ENCODE results near the gene ZNF814. TPM values are rescaled to one million over a fixed set of nuclear protein-coding genes. Genes with fewer than 3 reads are reported as not detected.

The ZNF814 gene
- total RNA-seq, 1 experiment from 2014 or later: 8.6 TPM

- Histone ChIP-seq H3K79me2 (ENCODE audit: low read depth) (peaks cover 48% of the 10 kb centered on the region), H4K20me1 (ENCODE audit: insufficient read depth) (no peaks in the 10 kb centered on the region; the same call in 1 of the 2 replicates), H3K4me1 (replicated peaks; ENCODE audit: insufficient read depth) (peaks cover 30% of the 10 kb centered on the region), H3K27ac (peak overlapping the region; percentile 56; the same call in 1 of the 2 replicates), H3K4me2 (peak overlapping the region; percentile 94), H3K9me2 (ENCODE audit: insufficient read depth) (no peaks in the 10 kb centered on the region), H2AFZ (peak overlapping the region; percentile 48), H3F3A (ENCODE audit: insufficient read depth, low read depth) (peaks cover 4% of the 10 kb centered on the region; the same call in 1 of the 2 replicates), H3K9me3 (ENCODE audit: insufficient read depth, low read depth) (no peaks in the 10 kb centered on the region), H3K4me3 (peak overlapping the region; percentile 82; the same call in 1 of the 2 replicates), H3K36me3 (ENCODE audit: low read depth) (peaks cover 15% of the 10 kb centered on the region), H3K27me3 (ENCODE audit: insufficient read depth, low read depth) (no peaks in the 10 kb centered on the region)
- ChIA-PET CTCF (no interaction called here), POLR2A (ENCODE audit: unreplicated experiment) (no interaction called here)
- TSS peak; percentile 9 for BruUV-seq (replicated peaks)
- intact Hi-C loops (cut with micrococcal nuclease; ENCODE audit: unreplicated experiment): loop anchor here (5.0 kb wide), 1 partner anchor 136 kb away; the partner anchor contains the start of gene ZNF551
- TF ChIP-seq, protein P1, sequence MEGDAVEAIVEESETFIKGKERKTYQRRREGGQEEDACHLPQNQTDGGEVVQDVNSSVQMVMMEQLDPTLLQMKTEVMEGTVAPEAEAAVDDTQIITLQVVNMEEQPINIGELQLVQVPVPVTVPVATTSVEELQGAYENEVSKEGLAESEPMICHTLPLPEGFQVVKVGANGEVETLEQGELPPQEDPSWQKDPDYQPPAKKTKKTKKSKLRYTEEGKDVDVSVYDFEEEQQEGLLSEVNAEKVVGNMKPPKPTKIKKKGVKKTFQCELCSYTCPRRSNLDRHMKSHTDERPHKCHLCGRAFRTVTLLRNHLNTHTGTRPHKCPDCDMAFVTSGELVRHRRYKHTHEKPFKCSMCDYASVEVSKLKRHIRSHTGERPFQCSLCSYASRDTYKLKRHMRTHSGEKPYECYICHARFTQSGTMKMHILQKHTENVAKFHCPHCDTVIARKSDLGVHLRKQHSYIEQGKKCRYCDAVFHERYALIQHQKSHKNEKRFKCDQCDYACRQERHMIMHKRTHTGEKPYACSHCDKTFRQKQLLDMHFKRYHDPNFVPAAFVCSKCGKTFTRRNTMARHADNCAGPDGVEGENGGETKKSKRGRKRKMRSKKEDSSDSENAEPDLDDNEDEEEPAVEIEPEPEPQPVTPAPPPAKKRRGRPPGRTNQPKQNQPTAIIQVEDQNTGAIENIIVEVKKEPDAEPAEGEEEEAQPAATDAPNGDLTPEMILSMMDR (conservative IDR thresholded peaks at IDR 0.05): no peak
- TF ChIP-seq EZH2 (IDR thresholded peaks at IDR 0.05; ENCODE audit: low read depth): no peak
- DNase-seq: no peak
Measured at GRCh38 chr19:57818378-57818777, 70.5 kb downstream of the ZNF814 start.

DNA sequence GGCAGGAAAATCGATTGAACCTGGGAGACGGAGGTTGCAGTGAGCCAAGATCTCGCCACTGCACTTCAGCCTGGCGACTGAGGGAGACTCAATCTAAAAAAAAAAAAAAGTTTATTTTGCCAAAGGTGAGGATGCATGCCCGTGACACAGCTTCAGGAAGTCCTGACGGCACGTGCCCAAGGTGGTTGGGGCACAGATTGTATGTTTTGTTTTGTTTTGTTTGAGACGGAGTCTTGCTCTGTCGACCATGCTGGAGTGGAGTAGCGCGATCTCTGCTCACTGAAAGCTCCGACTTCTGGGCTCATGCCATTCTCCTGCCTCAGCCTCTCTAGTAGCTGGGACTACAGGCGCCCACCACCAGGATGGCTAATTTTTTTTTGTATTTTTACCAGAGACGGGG lies 70.9 kb downstream of the ZNF814 start:
- H3K9me3 ChIP-seq (ENCODE audit: insufficient read depth, low read depth): no peaks in the 10 kb centered on the region
- H3K27me3 ChIP-seq (ENCODE audit: insufficient read depth, low read depth): no peaks in the 10 kb centered on the region
- peak overlapping the region; percentile 94; the same call in 1 of the 2 replicates for H3K4me2 ChIP-seq
- peaks cover 4% of the 10 kb centered on the region; the same call in 1 of the 2 replicates for H3F3A ChIP-seq (ENCODE audit: insufficient read depth, low read depth)
- no peak for DNase-seq
- H3K4me3 ChIP-seq: no peak overlapping the region
- peaks cover 16% of the 10 kb centered on the region for H3K36me3 ChIP-seq (ENCODE audit: low read depth)
- H4K20me1 ChIP-seq (ENCODE audit: insufficient read depth): no peaks in the 10 kb centered on the region; the same call in 1 of the 2 replicates
- H3K27ac ChIP-seq: no peak overlapping the region
- H3K4me1 ChIP-seq (replicated peaks; ENCODE audit: insufficient read depth): peaks cover 30% of the 10 kb centered on the region
- peaks cover 45% of the 10 kb centered on the region for H3K79me2 ChIP-seq (ENCODE audit: low read depth)
- ChIA-PET POLR2A (ENCODE audit: unreplicated experiment) (no interaction called here), CTCF (no interaction called here)
- TF ChIP-seq, protein P1 (conservative IDR thresholded peaks at IDR 0.05): no peak
- TF ChIP-seq EZH2 (IDR thresholded peaks at IDR 0.05; ENCODE audit: low read depth): no peak
- BruUV-seq (replicated peaks): no TSS peak
- intact Hi-C loops (cut with micrococcal nuclease; ENCODE audit: unreplicated experiment): loop anchor here (5.0 kb wide), 1 partner anchor 136 kb away; the partner anchor contains the start of gene ZNF551
- no peaks in the 10 kb centered on the region for H3K9me2 ChIP-seq (ENCODE audit: insufficient read depth)
- no peak overlapping the region for H2AFZ ChIP-seq

DNA sequence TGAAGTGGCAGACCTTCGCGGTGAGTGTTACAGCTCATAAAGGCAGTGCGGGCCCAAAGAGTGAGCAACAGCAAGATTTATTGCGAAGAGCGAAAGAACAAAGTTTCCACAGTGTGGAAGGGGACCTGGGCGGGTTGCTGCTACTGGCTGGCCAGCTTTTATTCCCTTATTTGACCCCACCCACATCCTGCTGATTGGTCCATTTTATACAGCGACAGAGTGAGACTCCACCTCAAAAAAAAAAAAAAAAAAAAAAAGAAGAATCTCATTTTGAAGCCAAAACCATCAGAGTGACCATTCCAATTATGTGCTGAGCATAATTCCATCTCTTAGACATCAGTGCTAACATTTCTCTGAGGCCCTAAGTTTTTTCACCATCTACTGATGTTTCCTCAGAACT lies 72.2 kb downstream of the ZNF814 start:
- no peaks in the 10 kb centered on the region for H3K27me3 ChIP-seq (ENCODE audit: insufficient read depth, low read depth)
- peaks cover 4% of the 10 kb centered on the region; the same call in 1 of the 2 replicates for H3F3A ChIP-seq (ENCODE audit: insufficient read depth, low read depth)
- H3K4me3 ChIP-seq: no peak overlapping the region
- ChIA-PET CTCF (no interaction called here), POLR2A (ENCODE audit: unreplicated experiment) (no interaction called here)
- peaks cover 31% of the 10 kb centered on the region for H3K79me2 ChIP-seq (ENCODE audit: low read depth)
- H4K20me1 ChIP-seq (ENCODE audit: insufficient read depth): no peaks in the 10 kb centered on the region
- no peaks in the 10 kb centered on the region for H3K9me2 ChIP-seq (ENCODE audit: insufficient read depth)
- BruUV-seq (replicated peaks): no TSS peak
- no peak overlapping the region for H3K27ac ChIP-seq
- peaks cover 30% of the 10 kb centered on the region for H3K4me1 ChIP-seq (replicated peaks; ENCODE audit: insufficient read depth)
- H3K4me2 ChIP-seq: no peak overlapping the region
- no peaks in the 10 kb centered on the region for H3K9me3 ChIP-seq (ENCODE audit: insufficient read depth, low read depth)
- no peak for TF ChIP-seq EZH2 (IDR thresholded peaks at IDR 0.05; ENCODE audit: low read depth)
- TF ChIP-seq, protein P1 (conservative IDR thresholded peaks at IDR 0.05): no peak
- H3K36me3 ChIP-seq (ENCODE audit: low read depth): 0 out of 2 replicates have a peak, but pooled peaks cover 8% of the 10 kb centered on the region
- intact Hi-C loops (cut with micrococcal nuclease; ENCODE audit: unreplicated experiment): loop anchor here (5.0 kb wide), 1 partner anchor 134 kb away; the partner anchor contains the start of gene ZNF551
- DNase-seq: no peak
- H2AFZ ChIP-seq: no peak overlapping the region

All from PC-9 (cell line).